H9 (cell line): Measurements from ENCODE around the gene CDC42EP4. TPM values are rescaled to one million over a fixed set of nuclear protein-coding genes. Genes with fewer than 3 reads are reported as not detected.
A peak's percentile ranks its signal among the peaks of the same experiment; 100 is the strongest.
"Not testable (repeated sequence)": the region's sequence is repeated elsewhere in the genome, so short reads cannot be mapped to it uniquely, and the experiment has no call there.

ENCODE experiments used
- DNase-seq: peaks from one replicate; pipeline ENCODE4 v3.0.0-alpha.2; 2017
- H2AFZ ChIP-seq: one replicate; pipeline ENCODE4 v1.6.1; 2013; ENCODE audit warnings: mild to moderate bottlenecking, low read length, control low read depth, moderate library complexity
- H2AK5ac ChIP-seq: 2 replicates; pipeline ENCODE4 v1.6.1; 2013; ENCODE audit warnings: low read length, control low read depth, mixed read lengths; ENCODE audit not compliant: insufficient read length
- H2BK120ac ChIP-seq: one replicate; pipeline ENCODE4 v1.6.1; 2013; ENCODE audit warnings: low read depth, mild to moderate bottlenecking, low read length, control low read depth, inconsistent platforms; ENCODE audit not compliant: poor library complexity, severe bottlenecking
- H2BK12ac ChIP-seq: 2 replicates; pipeline ENCODE4 v1.6.1; 2013; ENCODE audit warnings: low read length, control low read depth, mixed read lengths, low read depth; ENCODE audit not compliant: insufficient read length
- H2BK15ac ChIP-seq: 2 replicates; pipeline ENCODE4 v1.6.1; 2013; ENCODE audit warnings: low read depth, low read length, control low read depth
- H2BK20ac ChIP-seq: one replicate; pipeline ENCODE4 v1.6.1; 2013; ENCODE audit warnings: low read depth, mild to moderate bottlenecking, low read length, control low read depth, inconsistent platforms; ENCODE audit not compliant: poor library complexity, severe bottlenecking
- H2BK5ac ChIP-seq: 2 replicates; pipeline ENCODE4 v1.6.1; 2013; ENCODE audit warnings: low read length, control low read depth, mixed read lengths; ENCODE audit not compliant: insufficient read length
- H3K14ac ChIP-seq: 2 replicates; pipeline ENCODE4 v1.6.1; 2013; ENCODE audit warnings: low read length, control low read depth; ENCODE audit not compliant: insufficient read depth
- H3K18ac ChIP-seq: 2 replicates; pipeline ENCODE4 v1.6.1; 2013; ENCODE audit warnings: low read depth, mild to moderate bottlenecking, mixed read lengths, low read length, control low read depth; ENCODE audit not compliant: insufficient read length
- H3K23ac ChIP-seq: 2 replicates; pipeline ENCODE4 v1.6.1; 2013; ENCODE audit warnings: low read length, control low read depth, mixed read lengths, low read depth; ENCODE audit not compliant: insufficient read length
- H3K23me2 ChIP-seq: 2 replicates; pipeline ENCODE4 v1.6.1; 2013; ENCODE audit warnings: low read depth, mild to moderate bottlenecking, mixed read lengths, low read length, control low read depth; ENCODE audit not compliant: insufficient read length, poor library complexity, severe bottlenecking
- H3K27ac ChIP-seq: 2 replicates; pipeline ENCODE4 v1.5.1; 2013; ENCODE audit warnings: low read length, control low read depth, mixed read lengths, low read depth; ENCODE audit not compliant: insufficient read length
- H3K27me3 ChIP-seq: 2 replicates; pipeline ENCODE4 v1.6.1; 2013; ENCODE audit warnings: low read length, control low read depth, inconsistent platforms; ENCODE audit not compliant: insufficient read depth
- H3K4ac ChIP-seq: 2 replicates; pipeline ENCODE4 v1.6.1; 2013; ENCODE audit warnings: low read depth, mild to moderate bottlenecking, control low read depth, inconsistent platforms, low read length, moderate library complexity
- H3K4me1 ChIP-seq: 2 replicates; pipeline ENCODE4 v1.6.1; 2013; ENCODE audit warnings: low read length, control low read depth, inconsistent platforms; ENCODE audit not compliant: insufficient read depth
- H3K4me2 ChIP-seq: 2 replicates; pipeline ENCODE4 v1.6.1; 2013; ENCODE audit warnings: low read length, control low read depth, mixed read lengths; ENCODE audit not compliant: insufficient read length, insufficient read depth
- H3K56ac ChIP-seq: 2 replicates; pipeline ENCODE4 v1.6.1; 2013; ENCODE audit warnings: low read depth, mild to moderate bottlenecking, mixed read lengths, low read length, control low read depth; ENCODE audit not compliant: insufficient read length
- H3K79me1 ChIP-seq: 2 replicates; pipeline ENCODE4 v1.6.1; 2013; ENCODE audit warnings: low read depth, mild to moderate bottlenecking, moderate library complexity, low read length, control low read depth, inconsistent platforms; ENCODE audit not compliant: insufficient read depth, poor library complexity, severe bottlenecking
- H3K79me2 ChIP-seq: 2 replicates; pipeline ENCODE4 v1.6.1; 2013; ENCODE audit warnings: low read length, control low read depth, inconsistent platforms; ENCODE audit not compliant: insufficient read depth
- H3K9ac ChIP-seq: 2 replicates; pipeline ENCODE4 v1.6.1; 2013; ENCODE audit warnings: low read length, control low read depth, mixed read lengths; ENCODE audit not compliant: insufficient read length; ENCODE audit errors: extremely low read depth
- H3K9me3 ChIP-seq: one replicate; pipeline ENCODE4 v1.6.1; 2013; ENCODE audit warnings: low read depth, low read length, inconsistent platforms; ENCODE audit not compliant: control insufficient read depth
- H3T11ph ChIP-seq: one replicate; pipeline ENCODE4 v1.6.1; 2013; ENCODE audit warnings: mild to moderate bottlenecking, low read length, control low read depth, inconsistent platforms
- H4K20me1 ChIP-seq: one replicate; pipeline ENCODE4 v1.6.1; 2013; ENCODE audit not compliant: control insufficient read depth, insufficient read length, insufficient read depth
- H4K5ac ChIP-seq: 2 replicates; pipeline ENCODE4 v1.6.1; 2013; ENCODE audit warnings: low read depth, mild to moderate bottlenecking, mixed read lengths, low read length, control low read depth; ENCODE audit not compliant: insufficient read length
- H4K8ac ChIP-seq: replicated peaks from 2 replicates; pipeline ENCODE4 v1.6.1; 2013; ENCODE audit warnings: low read length, control low read depth, mixed read lengths, low read depth; ENCODE audit not compliant: insufficient read length
- H4K91ac ChIP-seq: 2 replicates; pipeline ENCODE4 v1.6.1; 2013; ENCODE audit warnings: low read depth, mild to moderate bottlenecking, moderate library complexity, mixed read lengths, low read length, control low read depth; ENCODE audit not compliant: insufficient read length
- H3K27ac Mint-ChIP-seq, 3 experiments: 2 replicates in 2 of 3; 3 replicates in 1 of 3; pipeline ENCODE4 v1.8.0; 2020 to 2021; ENCODE audit warnings: mixed read lengths in 3 of 3, mild to moderate bottlenecking in 1 of 3, moderate library complexity in 1 of 3
- H3K27me3 Mint-ChIP-seq: 2 replicates; pipeline ENCODE4 v1.8.0; 2021; ENCODE audit warnings: low read depth, mild to moderate bottlenecking, moderate library complexity, mixed read lengths
- H3K36me3 Mint-ChIP-seq, 3 experiments: 2 replicates in 2 of 3; 3 replicates in 1 of 3; pipeline ENCODE4 v1.8.0; 2020 to 2021; ENCODE audit warnings: low read depth in 3 of 3, mixed read lengths in 3 of 3; ENCODE audit not compliant: insufficient read depth in 1 of 3
- H3K4me1 Mint-ChIP-seq, 2 experiments: 2 replicates each; pipeline ENCODE4 v1.8.0; 2020; ENCODE audit warnings: mixed read lengths in 2 of 2
- H3K4me3 Mint-ChIP-seq, 2 experiments: 2 replicates in 1 of 2; 3 replicates in 1 of 2; pipeline ENCODE4 v1.8.0; 2020 to 2021; ENCODE audit warnings: mild to moderate bottlenecking in 2 of 2, mixed read lengths in 2 of 2, moderate library complexity in 1 of 2
- H3K9me3 Mint-ChIP-seq, 2 experiments: 2 replicates in 1 of 2; 3 replicates in 1 of 2; pipeline ENCODE4 v1.8.0; 2020; ENCODE audit warnings: mild to moderate bottlenecking in 2 of 2, mixed read lengths in 2 of 2, moderate library complexity in 1 of 2
- WGBS: extraction: QIAGEN DNeasy Blood & Tissue Kit; methylation state at CpG from one replicate; pipeline ENCODE4 v1.1.7; 2013; ENCODE audit warnings: missing lambda C conversion rate, low lambda C conversion rate, mixed read lengths; ENCODE audit not compliant: insufficient read length; ENCODE audit errors: extremely low coverage; 5-methylcytosine and 5-hydroxymethylcytosine counted together
- total RNA-seq: library from RNA; stranded (reverse); gene quantifications from 2 replicates; pipeline ENCODE4 v1.2.1, GENCODE V29; 2021
- TF ChIP-seq, protein P1 (sequence below): fragments of 200-600 bp; sonication (generic); conservative IDR thresholded peaks from 3 replicates; pipeline ENCODE4 v1.8.0; 2021; ENCODE audit warnings: antibody characterized with exemption, mild to moderate bottlenecking

The CDC42EP4 gene
- total RNA-seq, 1 experiment from 2014 or later, result 27.1 TPM

- Histone ChIP-seq H2BK20ac (no peak overlapping the region), H2BK5ac (no peak overlapping the region), H3K56ac (no peak overlapping the region), H3T11ph (no peak overlapping the region), H3K27me3 (no peaks in the 10 kb centered on the region), H3K4me2 (peak overlapping the region; percentile 84), H4K5ac (no peak overlapping the region), H2AK5ac (no peak overlapping the region), H4K91ac (no peak overlapping the region), H3K27ac (no peak overlapping the region), H3K18ac (no peak overlapping the region), H4K20me1 (no peaks in the 10 kb centered on the region), H3K14ac (peak overlapping the region; percentile 26; the same call in 1 of the 2 replicates), H3K23ac (no peak overlapping the region), H3K9ac (peak overlapping the region; percentile 46), H2BK12ac (no peak overlapping the region), H2AFZ (no peak overlapping the region), H3K4me1 (peaks cover 4% of the 10 kb centered on the region; the same call in 1 of the 2 replicates), H2BK15ac (no peak overlapping the region), H3K79me1 (no peaks in the 10 kb centered on the region), H4K8ac (no peak overlapping the region), H3K79me2 (no peaks in the 10 kb centered on the region), H2BK120ac (no peak overlapping the region), H3K23me2 (peaks cover 12% of the 10 kb centered on the region), H3K4ac (no peak overlapping the region), H3K9me3 (no peaks in the 10 kb centered on the region)
- peak overlapping the region; percentile 88 for H3K4me3 Mint-ChIP-seq
- no peak for DNase-seq
- WGBS, result no CpG with 5 or more reads among the region's 21 CpGs
- no peaks in the 10 kb centered on the region; a peak in 1 of 7 replicates for H3K36me3 Mint-ChIP-seq
- peaks cover 0 to 1% of the 10 kb centered on the region in 2 experiments; a peak in 1 of 5 replicates for H3K9me3 Mint-ChIP-seq
- peak overlapping the region; percentile 82 to 98 (median 95) for H3K27ac Mint-ChIP-seq
- H3K4me1 Mint-ChIP-seq, result peaks cover 49 to 56% of the 10 kb centered on the region in 2 experiments
- TF ChIP-seq, protein P1, sequence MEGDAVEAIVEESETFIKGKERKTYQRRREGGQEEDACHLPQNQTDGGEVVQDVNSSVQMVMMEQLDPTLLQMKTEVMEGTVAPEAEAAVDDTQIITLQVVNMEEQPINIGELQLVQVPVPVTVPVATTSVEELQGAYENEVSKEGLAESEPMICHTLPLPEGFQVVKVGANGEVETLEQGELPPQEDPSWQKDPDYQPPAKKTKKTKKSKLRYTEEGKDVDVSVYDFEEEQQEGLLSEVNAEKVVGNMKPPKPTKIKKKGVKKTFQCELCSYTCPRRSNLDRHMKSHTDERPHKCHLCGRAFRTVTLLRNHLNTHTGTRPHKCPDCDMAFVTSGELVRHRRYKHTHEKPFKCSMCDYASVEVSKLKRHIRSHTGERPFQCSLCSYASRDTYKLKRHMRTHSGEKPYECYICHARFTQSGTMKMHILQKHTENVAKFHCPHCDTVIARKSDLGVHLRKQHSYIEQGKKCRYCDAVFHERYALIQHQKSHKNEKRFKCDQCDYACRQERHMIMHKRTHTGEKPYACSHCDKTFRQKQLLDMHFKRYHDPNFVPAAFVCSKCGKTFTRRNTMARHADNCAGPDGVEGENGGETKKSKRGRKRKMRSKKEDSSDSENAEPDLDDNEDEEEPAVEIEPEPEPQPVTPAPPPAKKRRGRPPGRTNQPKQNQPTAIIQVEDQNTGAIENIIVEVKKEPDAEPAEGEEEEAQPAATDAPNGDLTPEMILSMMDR, result no peak
- H3K27me3 Mint-ChIP-seq, result peaks cover 17% of the 10 kb centered on the region
Measured at GRCh38 chr17:73309727-73310596, 1.8 kb downstream of the CDC42EP4 start.

GRCh38 chr17:73308959-73309358, 2.8 kb downstream of the CDC42EP4 start:
- no CpG with 5 or more reads among the region's 5 CpGs for WGBS
- H2BK5ac ChIP-seq, result not testable (repeated sequence)

More at GRCh38 chr17:73308959-73309358, 2.8 kb downstream of the CDC42EP4 start:
- not testable (repeated sequence) for H3K27ac ChIP-seq, H3K9me3 Mint-ChIP-seq, H4K20me1 ChIP-seq, H3T11ph ChIP-seq, H3K4me2 ChIP-seq, H4K5ac ChIP-seq, H3K36me3 Mint-ChIP-seq, H3K4me1 ChIP-seq, H2BK15ac ChIP-seq, H3K27ac Mint-ChIP-seq, H3K9ac ChIP-seq, H3K27me3 Mint-ChIP-seq, H3K4ac ChIP-seq, H3K27me3 ChIP-seq, H2AK5ac ChIP-seq, H3K79me1 ChIP-seq, H2BK20ac ChIP-seq, DNase-seq, H4K8ac ChIP-seq, H3K23ac ChIP-seq, H4K91ac ChIP-seq, H3K14ac ChIP-seq, H3K4me3 Mint-ChIP-seq, H3K9me3 ChIP-seq, H3K56ac ChIP-seq, H2BK12ac ChIP-seq, H3K79me2 ChIP-seq, H2AFZ ChIP-seq, H3K18ac ChIP-seq, H2BK120ac ChIP-seq
- peaks cover 12% of the 10 kb centered on the region for H3K23me2 ChIP-seq
- peaks cover 49 to 55% of the 10 kb centered on the region in 2 experiments for H3K4me1 Mint-ChIP-seq
